ENCODE data around the gene CPSF7.

GRCh38 chr11:61392981-61393595, 36.7 kb downstream of the CPSF7 start:
- TF ChIP-seq POLR2A (IDR thresholded peaks at IDR 0.05) (no peak), CTCF (IDR thresholded peaks at IDR 0.05) (no peak)

All from body of pancreas (tissue), 4 donors.